Mesenchymal stem cell (in vitro differentiated cells and primary cell): Measurements from ENCODE around the gene EFCAB11.

Source experiments
- DNase-seq: peaks from one replicate; pipeline ENCODE4 v3.0.0-alpha.2; 2013
- H2AFZ ChIP-seq: one replicate; pipeline ENCODE4 v1.6.1; 2013; ENCODE audit warnings: low read depth, mild to moderate bottlenecking, control low read depth, inconsistent platforms, low read length, moderate library complexity
- H2AK5ac ChIP-seq: 2 replicates; pipeline ENCODE4 v1.6.1; 2013; ENCODE audit warnings: low read length, moderate library complexity, mild to moderate bottlenecking, inconsistent platforms; ENCODE audit not compliant: severe bottlenecking
- H2BK120ac ChIP-seq: one replicate; pipeline ENCODE4 v1.6.1; 2013; ENCODE audit warnings: low read depth, mild to moderate bottlenecking, inconsistent platforms, low read length, moderate library complexity
- H2BK12ac ChIP-seq, 2 experiments: one replicate each; pipeline ENCODE4 v1.6.1; 2013; ENCODE audit warnings: inconsistent platforms in 2 of 2, low read length in 2 of 2, mild to moderate bottlenecking in 2 of 2, moderate library complexity in 2 of 2, control low read depth in 1 of 2
- H2BK15ac ChIP-seq: one replicate; pipeline ENCODE4 v1.6.1; 2013; ENCODE audit warnings: mild to moderate bottlenecking, low read depth, inconsistent platforms; ENCODE audit not compliant: poor library complexity, severe bottlenecking
- H2BK5ac ChIP-seq: 2 replicates; pipeline ENCODE4 v1.6.1; 2013; ENCODE audit warnings: low read depth, mild to moderate bottlenecking, low read length, control low read depth, inconsistent platforms; ENCODE audit not compliant: poor library complexity, severe bottlenecking
- H3K14ac ChIP-seq, 2 experiments: one replicate each; pipeline ENCODE4 v1.6.1; 2013; ENCODE audit warnings: inconsistent platforms in 2 of 2, low read length in 2 of 2, control low read depth in 1 of 2, mild to moderate bottlenecking in 1 of 2, moderate library complexity in 1 of 2
- H3K18ac ChIP-seq, 2 experiments: one replicate each; pipeline ENCODE4 v1.6.1; 2013; ENCODE audit warnings: inconsistent platforms in 2 of 2, low read length in 2 of 2, control low read depth in 1 of 2, low read depth in 1 of 2, mild to moderate bottlenecking in 1 of 2
- H3K23ac ChIP-seq, 2 experiments: one replicate each; pipeline ENCODE4 v1.6.1; 2013; ENCODE audit warnings: inconsistent platforms in 2 of 2, low read length in 2 of 2, mild to moderate bottlenecking in 2 of 2, moderate library complexity in 2 of 2, control low read depth in 1 of 2
- H3K27ac ChIP-seq: 2 replicates; pipeline ENCODE4 v1.5.1; 2013; ENCODE audit warnings: mild to moderate bottlenecking, moderate library complexity, low read length, control low read depth, inconsistent platforms; ENCODE audit not compliant: poor library complexity, severe bottlenecking
- H3K27me3 ChIP-seq, 2 experiments: 2 replicates each; pipeline versions ENCODE4 v1.6.1 to v1.7.0; 2013; ENCODE audit warnings: low read length in 2 of 2, mild to moderate bottlenecking in 2 of 2, moderate library complexity in 2 of 2, control low read depth in 1 of 2, inconsistent platforms in 1 of 2; ENCODE audit not compliant: control insufficient read depth in 1 of 2, insufficient read depth in 1 of 2
- H3K36me3 ChIP-seq, 2 experiments: 2 replicates each; pipeline versions ENCODE4 v1.6.1 to v1.7.0; 2013; ENCODE audit warnings: low read length in 2 of 2, control low read depth in 1 of 2, inconsistent platforms in 1 of 2, low read depth in 1 of 2, mild to moderate bottlenecking in 1 of 2; ENCODE audit not compliant: insufficient read depth in 2 of 2, control insufficient read depth in 1 of 2
- H3K4ac ChIP-seq, 2 experiments: one replicate each; pipeline ENCODE4 v1.6.1; 2013; ENCODE audit warnings: inconsistent platforms in 2 of 2, low read length in 2 of 2, mild to moderate bottlenecking in 2 of 2, moderate library complexity in 2 of 2, control low read depth in 1 of 2, low read depth in 1 of 2
- H3K4me1 ChIP-seq: 2 replicates; pipeline ENCODE4 v1.6.1; 2013; ENCODE audit warnings: low read depth, low read length, control low read depth; ENCODE audit not compliant: control insufficient read depth, insufficient read depth
- H3K4me2 ChIP-seq: 2 replicates; pipeline ENCODE4 v1.6.1; 2013; ENCODE audit warnings: low read length, mild to moderate bottlenecking, inconsistent platforms; ENCODE audit not compliant: poor library complexity, severe bottlenecking
- H3K4me3 ChIP-seq, 2 experiments: 2 replicates each; pipeline versions ENCODE4 v1.5.1 to v1.7.0; 2013; ENCODE audit warnings: low read length in 2 of 2, mild to moderate bottlenecking in 2 of 2, control low read depth in 1 of 2, low read depth in 1 of 2; ENCODE audit not compliant: insufficient read depth in 1 of 2
- H3K79me1 ChIP-seq: replicated peaks from 2 replicates; pipeline ENCODE4 v1.6.1; 2013; ENCODE audit warnings: mild to moderate bottlenecking, control low read depth, low read length, inconsistent platforms; ENCODE audit not compliant: poor library complexity, severe bottlenecking
- H3K9ac ChIP-seq: 2 replicates; pipeline ENCODE4 v1.7.0; 2013; ENCODE audit warnings: mild to moderate bottlenecking, low read length, moderate library complexity
- H3K9me3 ChIP-seq: 2 replicates; pipeline ENCODE4 v1.7.0; 2013; ENCODE audit warnings: mild to moderate bottlenecking, low read length; ENCODE audit not compliant: control insufficient read depth
- H4K8ac ChIP-seq: one replicate; pipeline ENCODE4 v1.6.1; 2013; ENCODE audit warnings: inconsistent platforms, mild to moderate bottlenecking, low read length, moderate library complexity
- H4K91ac ChIP-seq: one replicate; pipeline ENCODE4 v1.6.1; 2013; ENCODE audit warnings: mild to moderate bottlenecking, low read length, inconsistent platforms
- WGBS: methylation state at CpG from one replicate; pipeline ENCODE4 v1.1.7; 2013; ENCODE audit warnings: mixed read lengths; 5-methylcytosine and 5-hydroxymethylcytosine counted together

Gene EFCAB11

DNA sequence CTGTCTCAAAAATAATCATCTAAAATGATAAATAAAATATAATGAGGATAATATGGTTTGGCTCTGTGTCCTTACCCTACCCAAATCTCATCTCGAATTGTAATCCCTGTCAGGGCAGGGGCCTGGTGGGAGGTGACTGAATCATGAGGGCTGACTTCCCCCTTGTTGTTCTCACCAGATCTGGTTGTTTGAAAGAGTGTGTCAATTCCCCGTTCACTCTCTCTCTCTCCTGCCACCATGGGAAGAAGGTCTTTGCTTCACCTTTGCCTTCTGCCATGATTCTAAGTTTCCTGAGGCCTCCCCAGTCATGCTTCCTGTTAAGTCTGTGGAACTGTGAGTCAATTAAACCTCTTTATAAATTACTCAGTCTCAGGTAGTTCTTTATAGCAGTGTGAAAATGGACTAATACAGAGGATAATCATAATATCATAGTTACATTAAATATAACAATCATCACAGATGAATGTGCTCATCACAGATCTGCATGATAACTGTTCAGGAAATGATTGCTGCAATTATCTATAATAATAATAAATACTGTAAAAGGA, 12.6 kb downstream of the EFCAB11 start:
- no peak overlapping the region for H3K4ac ChIP-seq
- no peak overlapping the region for H3K4me2 ChIP-seq
- no peaks in the 10 kb centered on the region for H3K27me3 ChIP-seq
- H3K27ac ChIP-seq, result no peak overlapping the region
- no peak overlapping the region for H3K18ac ChIP-seq
- H3K79me1 ChIP-seq, result no peaks in the 10 kb centered on the region
- H3K9me3 ChIP-seq, result no peaks in the 10 kb centered on the region
- H4K8ac ChIP-seq, result no peak overlapping the region
- no peak overlapping the region for H3K4me3 ChIP-seq
- no peak overlapping the region for H3K23ac ChIP-seq
- no peaks in the 10 kb centered on the region for H3K4me1 ChIP-seq
- H4K91ac ChIP-seq, result no peak overlapping the region
- H2AK5ac ChIP-seq, result no peak overlapping the region
- H2BK15ac ChIP-seq, result no peak overlapping the region
- H3K14ac ChIP-seq, result no peak overlapping the region
- H2BK5ac ChIP-seq, result no peak overlapping the region
- H3K36me3 ChIP-seq, result no peaks in the 10 kb centered on the region
- H2AFZ ChIP-seq, result no peak overlapping the region
- WGBS, result no CpG with 5 or more reads among the region's 2 CpGs
- no peak for DNase-seq
- no peak overlapping the region for H2BK12ac ChIP-seq
- H3K9ac ChIP-seq, result no peak overlapping the region
- no peak overlapping the region for H2BK120ac ChIP-seq

DNA sequence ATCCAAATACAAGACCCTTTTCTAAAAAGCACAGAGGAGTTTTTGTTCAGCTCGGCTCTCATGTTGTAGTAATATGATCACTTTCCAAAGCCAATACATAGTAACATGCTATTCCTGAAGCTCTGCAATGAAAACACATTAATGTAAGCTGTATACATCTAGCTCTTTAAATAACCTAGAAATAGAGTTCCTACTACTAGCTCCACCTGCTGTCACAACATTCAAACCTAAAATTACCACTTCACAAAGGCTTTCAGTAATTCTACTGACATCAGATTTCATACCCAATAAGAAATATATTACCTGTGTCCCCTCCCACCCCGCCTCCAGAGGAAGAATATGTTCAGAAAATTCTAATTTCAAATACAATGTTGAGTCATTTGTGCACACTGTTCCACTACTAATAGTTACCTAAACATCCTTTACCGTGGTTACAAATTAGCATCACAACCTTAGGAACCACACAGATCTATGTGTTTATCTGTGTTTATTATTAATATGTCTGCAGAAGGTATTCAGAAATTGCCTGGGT, 17.8 kb downstream of the EFCAB11 start:
- H3K4me1 ChIP-seq, result no peaks in the 10 kb centered on the region
- no peak overlapping the region for H2AK5ac ChIP-seq
- H2BK15ac ChIP-seq, result no peak overlapping the region
- peaks cover 0 to 4% of the 10 kb centered on the region in 2 experiments for H3K36me3 ChIP-seq
- no peaks in the 10 kb centered on the region for H3K27me3 ChIP-seq
- H3K18ac ChIP-seq, result no peak overlapping the region
- no peak for DNase-seq
- WGBS, result 94% methylated on average over 1 of the region's 3 CpGs
- no peak overlapping the region for H4K91ac ChIP-seq
- H2BK12ac ChIP-seq, result no peak overlapping the region
- H3K79me1 ChIP-seq, result no peaks in the 10 kb centered on the region
- no peak overlapping the region for H2BK120ac ChIP-seq
- H3K4ac ChIP-seq, result no peak overlapping the region
- H2AFZ ChIP-seq, result no peak overlapping the region
- H3K4me3 ChIP-seq, result no peak overlapping the region
- H3K23ac ChIP-seq, result no peak overlapping the region
- H3K9me3 ChIP-seq, result no peaks in the 10 kb centered on the region
- no peak overlapping the region for H3K27ac ChIP-seq
- no peak overlapping the region for H3K9ac ChIP-seq
- H3K14ac ChIP-seq, result no peak overlapping the region
- no peak overlapping the region for H4K8ac ChIP-seq
- H2BK5ac ChIP-seq, result no peak overlapping the region
- H3K4me2 ChIP-seq, result no peak overlapping the region

DNA sequence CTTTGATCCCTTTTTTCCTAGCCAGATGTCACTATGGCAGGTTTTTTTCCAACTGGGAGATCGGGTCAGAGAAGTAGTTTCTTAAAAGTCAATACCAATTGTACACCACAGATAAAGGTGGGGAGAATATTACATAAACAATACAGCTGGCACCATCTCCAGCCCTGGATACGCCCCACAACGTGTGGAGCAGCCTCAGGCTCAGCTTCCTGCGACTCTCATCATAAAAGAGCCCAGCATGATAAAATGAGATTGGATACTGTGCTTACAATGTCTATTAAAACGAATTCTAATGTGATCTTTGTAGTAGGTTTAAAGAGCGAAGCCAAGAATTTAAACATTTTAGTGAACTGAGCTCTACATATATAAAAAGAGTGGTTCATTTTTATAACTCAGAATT, 21.5 kb downstream of the EFCAB11 start:
- H3K4me2 ChIP-seq, result no peak overlapping the region
- no peak overlapping the region for H3K4me3 ChIP-seq
- no peak overlapping the region for H4K91ac ChIP-seq
- no peak overlapping the region for H2AFZ ChIP-seq
- no peak overlapping the region for H2BK12ac ChIP-seq
- H3K79me1 ChIP-seq, result no peaks in the 10 kb centered on the region
- H3K14ac ChIP-seq, result no peak overlapping the region
- H3K36me3 ChIP-seq, result peaks cover 0 to 20% of the 10 kb centered on the region in 2 experiments
- no peak overlapping the region for H3K18ac ChIP-seq
- H3K4me1 ChIP-seq, result no peaks in the 10 kb centered on the region
- H3K27ac ChIP-seq, result no peak overlapping the region
- no peaks in the 10 kb centered on the region for H3K9me3 ChIP-seq
- H3K27me3 ChIP-seq, result no peaks in the 10 kb centered on the region
- H2BK5ac ChIP-seq, result no peak overlapping the region
- H2BK120ac ChIP-seq, result no peak overlapping the region
- no peak overlapping the region for H4K8ac ChIP-seq
- no peak overlapping the region for H3K4ac ChIP-seq
- no peak overlapping the region for H3K9ac ChIP-seq
- no peak overlapping the region for H3K23ac ChIP-seq
- no peak for DNase-seq
- no peak overlapping the region for H2BK15ac ChIP-seq
- 95% methylated on average over 4 of the region's 6 CpGs for WGBS
- no peak overlapping the region for H2AK5ac ChIP-seq

DNA sequence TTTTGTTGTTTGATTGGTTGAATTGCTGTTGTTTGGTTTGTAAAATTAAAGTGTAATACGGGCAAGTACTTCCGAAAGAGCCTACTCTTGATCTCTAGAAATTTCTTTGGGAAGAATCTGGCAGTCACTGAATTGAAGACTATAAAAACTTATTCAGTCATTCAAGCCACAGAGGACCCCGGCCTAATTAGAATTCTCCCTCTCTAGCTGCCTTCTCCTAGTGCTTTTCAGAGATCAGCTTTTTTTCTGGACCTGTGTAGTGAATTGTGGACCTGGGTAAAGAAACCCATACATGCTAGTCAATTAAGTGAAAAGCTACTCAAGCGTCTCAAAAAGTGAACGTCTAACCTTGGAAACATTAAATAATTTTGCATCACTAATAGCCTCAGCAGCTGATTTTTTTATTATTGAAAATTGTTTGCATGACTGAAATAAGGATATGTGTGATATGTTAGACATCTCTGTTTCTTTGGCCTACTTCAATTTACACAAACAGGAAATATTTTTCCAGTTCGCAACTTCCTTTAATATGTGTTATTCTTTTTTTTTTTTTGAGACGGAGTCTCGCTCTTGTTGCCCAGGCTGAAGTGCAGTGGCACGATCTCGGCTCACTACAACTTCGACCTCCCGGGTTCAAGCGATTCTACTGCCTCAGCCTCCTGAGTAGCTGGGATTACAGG, 27.2 kb downstream of the EFCAB11 start:
- Histone ChIP-seq H4K8ac (no peak overlapping the region), H2BK12ac (no peak overlapping the region), H3K9me3 (no peaks in the 10 kb centered on the region), H2BK15ac (no peak overlapping the region), H3K9ac (peak overlapping the region; percentile 50), H3K4me1 (no peaks in the 10 kb centered on the region), H3K4me3 (no peak overlapping the region), H3K27ac (peak overlapping the region; percentile 82), H3K79me1 (no peaks in the 10 kb centered on the region), H2BK5ac (no peak overlapping the region), H3K4ac (no peak overlapping the region), H3K4me2 (no peak overlapping the region), H3K23ac (no peak overlapping the region), H3K18ac (no peak overlapping the region), H2AFZ (no peak overlapping the region), H2AK5ac (no peak overlapping the region), H4K91ac (no peak overlapping the region), H3K14ac (no peak overlapping the region), H2BK120ac (no peak overlapping the region), H3K36me3 (peaks cover 0 to 24% of the 10 kb centered on the region in 2 experiments), H3K27me3 (no peaks in the 10 kb centered on the region)
- 89% methylated on average over 9 of the region's 13 CpGs for WGBS
- DNase-seq, result no peak
